Bronchial smooth muscle cell (primary cell): Measurements from ENCODE around the gene CD5L. TPM values are rescaled to one million over a fixed set of nuclear protein-coding genes. Genes with fewer than 3 reads are reported as not detected.

ENCODE experiments used
- total RNA-seq: library from RNA; depleted of rRNA; stranded (reverse); fragments of >200 nt; gene quantifications from 2 replicates; pipeline ENCODE4 v1.2.1, GENCODE V29; 2014

The CD5L gene
- not detected in 2 replicates for total RNA-seq

DNA sequence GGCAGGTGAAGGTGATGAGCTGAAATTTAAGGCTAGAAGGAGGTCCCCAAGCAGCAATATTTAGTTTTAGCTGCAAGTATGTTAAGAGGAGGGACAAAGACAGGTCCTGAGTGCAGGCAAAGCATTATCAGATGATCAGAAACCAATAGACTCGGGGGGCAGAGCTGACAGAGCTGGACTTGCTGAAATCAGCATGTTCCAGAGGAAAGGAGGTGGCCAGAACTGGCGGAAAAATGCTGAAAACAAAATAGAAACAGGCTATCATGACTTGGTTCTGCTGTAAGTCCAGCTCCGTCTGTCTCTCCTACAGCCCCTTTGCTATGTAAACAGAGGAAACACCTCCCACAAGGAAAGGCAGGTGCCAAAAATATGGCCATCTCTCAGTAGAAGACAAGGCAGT is at the start of gene CD5L:
TSS of gene CD5L (minus strand) at position 101 of the 400 bp plus-strand sequence. CDS start 107 bp downstream, outside the sequence.

GRCh38 chr1:157819896-157820295 is 21.7 kb downstream of the CD5L start, which contains the start of gene FCRL1:
Gene FCRL1, minus strand, starts transcription at chr1:157820120. Its CDS starts 83 bp downstream, at chr1:157820037.

Other genes with a start within 250 kb of the CD5L start
- gene FCRL4, start 243.7 kb downstream of the CD5L start, total RNA-seq = not detected in 2 replicates
- not detected in 2 replicates for gene FCRL3, start 141.0 kb downstream of the CD5L start, total RNA-seq
- not detected in 2 replicates for gene FCRL2, start 64.7 kb downstream of the CD5L start, total RNA-seq
- gene FCRL1, start 21.7 kb downstream of the CD5L start, total RNA-seq = not detected in 2 replicates
- gene KIRREL1, start 151.8 kb upstream of the CD5L start, total RNA-seq = 63.5 and 73.5 TPM in 2 replicates